Hematopoietic multipotent progenitor cell treated with erythropoietin and hydrocortisone succinate and interleukin-3 and kit ligand, for 6 days (in vitro differentiated cells): ENCODE measurements around the gene MAL.

Experiments used
- DNase-seq: peaks from one replicate; pipeline ENCODE4 v3.0.0-alpha.2; 2015

Gene MAL

DNA sequence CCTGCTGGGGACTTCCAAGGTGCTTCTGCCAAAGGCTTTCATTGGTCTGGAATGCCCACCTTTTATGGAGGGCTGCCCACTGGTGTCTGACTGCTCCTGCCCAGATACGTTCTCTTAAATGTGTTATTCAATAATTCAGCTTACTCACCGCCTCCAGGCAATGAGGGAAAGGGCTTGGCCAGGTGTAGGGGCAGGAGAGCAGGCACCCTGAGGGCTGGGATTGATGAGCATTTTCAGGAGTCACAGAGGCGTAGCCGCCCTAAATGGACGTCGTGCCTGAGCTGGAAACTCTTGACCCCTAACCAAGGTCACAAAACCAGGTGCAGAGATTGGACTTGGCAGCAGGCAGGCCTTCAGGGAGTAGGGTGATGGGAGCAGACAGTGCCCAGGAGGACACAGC, 26.8 kb downstream of the MAL start:
- no peak for DNase-seq

DNA sequence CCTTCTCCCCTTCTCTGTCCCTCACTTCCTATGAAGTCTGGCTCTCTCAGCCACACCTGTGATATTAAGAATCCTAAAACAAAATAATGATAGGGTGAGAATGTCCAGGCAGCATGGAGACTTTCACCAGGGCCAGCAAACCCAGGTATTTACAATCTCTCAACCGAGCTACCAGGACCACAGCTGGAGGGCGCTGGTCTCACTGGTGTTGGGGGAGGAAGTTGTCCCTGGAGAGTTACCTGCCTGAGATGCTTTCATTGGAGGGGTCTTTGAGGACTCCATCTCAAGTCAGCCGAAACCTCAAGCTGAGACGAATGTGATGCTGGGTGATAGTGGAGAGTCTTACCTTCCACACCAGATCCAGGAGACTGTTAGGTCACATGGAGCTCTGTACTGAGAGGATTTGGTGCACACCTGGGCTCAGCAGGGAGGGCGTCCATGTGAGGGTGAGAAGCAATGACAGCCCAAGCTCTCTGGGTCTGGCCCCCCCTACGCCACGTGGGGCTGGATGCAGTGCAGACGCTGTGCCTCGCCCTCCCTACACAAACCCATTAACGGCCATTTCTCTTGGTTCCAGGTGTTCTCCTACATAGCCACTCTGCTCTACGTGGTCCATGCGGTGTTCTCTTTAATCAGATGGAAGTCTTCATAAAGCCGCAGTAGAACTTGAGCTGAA, 27.4 kb downstream of the MAL start:
- DNase-seq = no peak

DNA sequence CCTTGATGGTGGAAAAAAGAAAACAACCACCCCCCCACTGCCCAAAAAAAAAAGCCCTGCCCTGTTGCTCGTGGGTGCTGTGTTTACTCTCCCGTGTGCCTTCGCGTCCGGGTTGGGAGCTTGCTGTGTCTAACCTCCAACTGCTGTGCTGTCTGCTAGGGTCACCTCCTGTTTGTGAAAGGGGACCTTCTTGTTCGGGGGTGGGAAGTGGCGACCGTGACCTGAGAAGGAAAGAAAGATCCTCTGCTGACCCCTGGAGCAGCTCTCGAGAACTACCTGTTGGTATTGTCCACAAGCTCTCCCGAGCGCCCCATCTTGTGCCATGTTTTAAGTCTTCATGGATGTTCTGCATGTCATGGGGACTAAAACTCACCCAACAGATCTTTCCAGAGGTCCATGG, 28.0 kb downstream of the MAL start:
- peak; percentile 29 for DNase-seq

- DNase-seq = no peak
These were observed 28.5 kb downstream of the MAL start for GRCh38 chr2:95054016-95054415.

GRCh38 chr2:95055262-95055661, 29.8 kb downstream of the MAL start:
- no peak for DNase-seq

GRCh38 chr2:95056044-95056443, 30.5 kb downstream of the MAL start:
- no peak for DNase-seq

DNA sequence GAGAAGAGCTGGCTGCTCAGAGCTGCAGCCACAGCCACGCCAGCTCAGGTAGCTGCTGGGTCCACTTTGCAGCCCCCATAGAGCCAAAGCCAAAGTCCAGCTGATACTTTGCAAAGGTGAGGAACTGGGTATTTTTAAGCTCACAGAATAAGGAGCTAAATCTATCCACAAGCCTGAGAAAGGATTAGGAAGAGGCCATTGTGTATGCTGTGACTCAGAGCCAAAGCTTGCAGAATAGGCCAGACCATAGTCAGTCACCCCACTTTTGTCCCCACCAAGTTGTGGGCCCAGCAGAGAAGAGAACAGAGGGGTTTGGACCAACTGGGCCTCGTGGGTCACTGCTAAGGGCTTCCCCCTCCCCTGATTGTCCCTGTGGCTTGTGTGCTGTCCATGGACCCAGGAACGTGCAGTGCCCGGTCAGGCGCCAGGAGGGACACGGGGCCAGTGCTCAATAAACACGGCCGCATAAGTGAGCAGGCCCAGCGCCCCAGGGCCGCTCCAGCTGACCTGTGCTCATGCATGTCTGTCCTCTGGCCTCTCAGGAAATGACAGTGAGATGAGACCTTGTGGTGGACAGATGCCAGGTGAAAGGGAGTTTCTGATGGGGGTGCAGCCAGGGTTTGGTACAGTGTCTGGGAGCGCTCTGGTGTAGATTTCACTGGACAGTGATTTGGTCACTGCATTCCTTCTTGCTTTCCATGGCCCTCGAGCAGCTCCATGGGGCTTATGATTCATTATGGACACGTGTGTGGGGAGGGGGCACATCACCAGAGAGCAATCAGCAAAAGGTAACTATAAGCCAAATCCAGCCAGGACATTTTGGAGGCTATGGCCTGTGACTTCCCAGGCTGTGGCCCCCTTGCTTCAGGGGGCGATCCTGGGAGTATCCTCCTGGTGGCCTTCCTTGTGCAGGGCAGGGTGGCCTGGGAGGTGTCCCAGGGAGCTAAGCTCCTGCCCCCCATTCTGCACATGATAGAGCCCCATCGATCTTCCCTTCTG, 31.3 kb downstream of the MAL start:
- DNase-seq = no peak

- DNase-seq = no peak
These were observed 32.2 kb downstream of the MAL start for GRCh38 chr2:95057535-95058370.

DNA sequence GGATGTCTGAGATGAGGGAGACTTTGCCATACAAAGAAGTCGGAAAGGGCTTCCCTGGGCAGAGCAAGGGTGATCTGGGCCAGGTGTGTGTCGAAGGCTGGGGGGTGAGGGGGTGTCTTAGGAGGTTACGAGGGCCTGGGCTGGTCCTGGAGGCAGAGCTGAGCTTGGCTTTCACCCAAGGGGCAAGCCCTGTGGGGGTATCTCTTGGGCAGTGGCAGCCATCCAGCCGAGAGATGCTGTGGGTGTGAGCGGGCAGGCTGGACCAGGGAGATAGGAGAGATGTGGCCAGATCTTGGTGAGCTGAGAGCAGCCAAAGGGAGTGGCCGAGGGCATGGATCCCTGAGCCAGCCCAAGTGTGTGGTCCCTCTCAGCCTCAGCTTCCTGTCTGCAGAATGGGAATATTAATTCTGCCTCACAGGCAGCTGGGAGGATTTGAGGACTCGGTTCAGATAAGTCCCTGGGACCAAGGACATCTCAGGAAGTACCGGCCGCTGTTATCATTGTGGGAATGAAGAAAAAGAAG, 33.0 kb downstream of the MAL start:
- peak; percentile 79 for DNase-seq

GRCh38 chr2:95058989-95059641, 33.6 kb downstream of the MAL start:
- DNase-seq = peak; percentile 3

- no peak for DNase-seq
These were observed 34.3 kb downstream of the MAL start for GRCh38 chr2:95059656-95060370.

- DNase-seq = no peak
These were observed 35.1 kb downstream of the MAL start for GRCh38 chr2:95060446-95061118.

DNA sequence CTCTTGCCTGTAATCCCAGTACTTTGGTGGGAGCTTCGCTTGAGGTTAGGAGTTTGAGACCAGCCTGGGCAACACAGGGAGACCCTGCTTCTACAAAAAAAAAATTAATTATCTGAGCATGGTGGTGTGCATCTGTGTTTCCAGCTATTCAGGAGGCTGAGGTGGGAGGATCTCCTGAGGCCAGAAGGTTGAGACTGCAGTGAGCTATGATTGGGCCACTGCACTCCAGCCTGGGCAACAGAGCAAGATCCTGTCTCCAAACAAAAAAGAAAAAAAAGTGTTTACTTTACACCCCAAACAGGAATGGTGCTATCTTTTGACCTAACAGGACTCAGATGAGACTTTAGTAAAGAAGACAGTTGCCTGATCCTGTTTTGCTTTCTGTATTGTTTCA, 35.6 kb downstream of the MAL start:
- DNase-seq = no peak

- no peak for DNase-seq
These were observed 36.2 kb downstream of the MAL start for GRCh38 chr2:95061601-95062183.

GRCh38 chr2:95062242-95063085, 37.0 kb downstream of the MAL start:
- no peak for DNase-seq

GRCh38 chr2:95063086-95063958, 37.8 kb downstream of the MAL start:
- DNase-seq = no peak

DNA sequence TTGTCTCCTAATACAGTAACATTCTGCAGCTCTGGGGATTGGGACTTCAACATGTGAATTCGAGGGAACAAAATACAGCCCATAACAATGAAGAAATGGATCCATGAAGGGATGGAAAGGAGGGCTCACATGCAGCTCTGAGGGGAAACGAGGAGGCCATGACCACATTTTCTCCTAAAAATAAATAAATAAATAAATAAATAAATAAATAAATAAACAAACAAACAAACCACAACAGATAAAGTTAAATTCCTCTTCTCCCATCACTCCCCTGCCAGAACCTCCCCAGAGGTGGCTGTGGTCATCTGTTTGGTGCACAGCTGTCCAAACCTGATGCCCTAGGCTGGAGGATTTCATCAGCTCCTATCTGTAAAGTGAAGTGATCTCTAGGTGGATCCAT, 42.7 kb downstream of the MAL start:
- no peak for DNase-seq

- no peak for DNase-seq
These were observed 44.0 kb downstream of the MAL start for GRCh38 chr2:95069465-95069864.

DNA sequence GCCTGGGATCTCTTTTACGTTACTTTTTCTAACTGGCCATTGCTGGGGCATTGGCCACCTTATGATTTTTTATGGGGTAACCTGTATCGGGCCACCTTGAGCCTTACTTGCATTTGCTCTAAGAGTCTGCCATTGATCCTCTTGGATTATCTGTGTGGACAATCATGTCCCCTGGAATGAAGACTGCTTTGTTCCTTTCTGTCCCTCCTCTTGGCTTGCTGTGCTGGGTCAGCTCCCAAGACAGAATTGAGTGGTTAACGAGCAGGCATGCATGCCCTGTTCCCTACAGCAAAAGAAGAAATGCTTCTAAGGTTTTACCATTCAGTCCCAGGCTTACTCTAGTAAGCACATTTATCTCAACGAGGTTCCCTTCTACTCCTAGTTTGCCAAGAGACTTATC, 46.3 kb downstream of the MAL start:
- no peak for DNase-seq
